NCI-H345 treated with DMSO at 0.1 percent for 48 hours (cell line): ENCODE data around the gene ACSM5.
"Not testable (repeated sequence)": the region's sequence is repeated elsewhere in the genome, so short reads cannot be mapped to it uniquely, and the experiment has no call there.

Source experiments
- DNase-seq: peaks from one replicate; lab custom pipeline; 2025; ENCODE audit not compliant: unreplicated experiment; lab: John Stamatoyannopoulos, UW

Gene ACSM5

GRCh38 chr16:20441859-20442258 lies 32.5 kb downstream of the ACSM5 start:
- DNase-seq = not testable (repeated sequence)

DNA sequence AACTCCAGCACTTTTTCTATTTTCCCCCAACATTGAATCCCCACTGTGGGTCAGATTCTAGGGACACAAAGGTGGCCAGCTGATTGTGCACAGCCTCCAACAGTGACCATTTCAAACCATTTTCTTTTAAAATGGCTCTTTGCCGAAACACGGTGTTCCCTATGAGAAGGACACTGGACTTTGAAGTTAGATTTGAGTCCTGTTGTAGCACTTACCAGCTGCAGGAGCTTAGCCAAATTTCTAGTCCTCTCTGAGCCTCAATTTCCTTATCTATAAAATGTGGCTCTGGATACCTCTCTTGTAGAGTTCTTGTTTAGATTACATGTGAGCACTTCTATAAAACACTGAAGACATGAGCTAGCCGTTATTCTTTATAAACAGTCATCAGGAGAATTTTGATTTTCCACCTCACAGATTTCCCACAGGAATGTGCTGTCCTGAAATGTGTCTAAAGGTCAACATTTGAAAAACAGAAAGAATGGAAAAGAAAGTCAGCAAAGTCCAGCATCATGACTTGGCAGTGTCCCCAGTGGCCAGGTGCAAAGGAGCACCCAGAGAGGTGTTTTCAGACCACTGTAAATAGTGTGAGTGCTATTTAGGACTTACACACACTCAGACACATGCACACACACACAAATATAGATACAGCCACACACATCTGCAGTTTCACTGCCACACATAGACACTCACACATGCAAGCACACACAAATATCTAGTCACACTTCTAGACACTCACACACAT lies 37.5 kb downstream of the ACSM5 start:
- DNase-seq = not testable (repeated sequence)

DNA sequence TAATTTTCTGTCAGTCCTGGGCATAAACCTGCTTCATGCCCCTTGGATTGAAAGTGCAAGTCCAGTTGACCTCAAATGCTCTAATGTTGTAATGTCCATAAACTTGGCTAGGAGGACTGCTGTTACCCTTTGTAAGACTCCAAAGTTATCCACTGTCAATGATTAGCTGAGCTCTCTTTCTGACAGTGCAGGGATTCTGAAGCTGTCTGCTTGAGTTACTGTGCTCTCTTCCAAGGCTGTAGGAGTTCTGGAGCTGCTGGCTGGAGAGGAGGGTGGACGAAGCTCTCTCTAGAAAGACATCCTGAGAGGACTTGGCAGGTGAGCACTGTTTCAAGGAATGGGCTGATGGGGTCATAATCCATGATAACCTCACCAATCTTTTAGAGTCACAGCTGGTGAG lies 42.0 kb downstream of the ACSM5 start, which contains the start of gene ACSM2A:
ACSM2A (plus strand) TSS at position 158 of the 400 bp plus-strand sequence. CDS start 8,594 bp downstream, outside the sequence.
- DNase-seq = not testable (repeated sequence)

GRCh38 chr16:20453633-20454032 lies 44.3 kb downstream of the ACSM5 start:
- not testable (repeated sequence) for DNase-seq

DNA sequence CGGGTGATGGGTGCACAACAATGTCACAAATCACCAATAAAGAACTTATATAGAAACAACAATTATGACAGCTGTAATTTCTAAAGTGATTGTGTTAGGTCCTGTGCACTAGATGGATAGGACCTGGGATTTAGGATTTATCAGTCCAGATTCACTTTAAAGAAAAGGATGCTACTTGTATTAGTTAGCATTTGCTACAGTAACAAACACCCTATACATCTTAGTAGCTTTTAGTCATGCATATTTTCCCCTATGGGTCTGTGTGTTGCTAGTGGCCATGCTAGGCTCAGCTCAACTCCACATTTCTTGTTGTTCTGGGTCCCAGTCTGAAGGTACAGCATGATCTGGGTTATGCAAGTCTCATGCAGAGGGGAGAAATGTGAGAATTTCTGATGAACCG lies 49.9 kb downstream of the ACSM5 start:
- not testable (repeated sequence) for DNase-seq

- not testable (repeated sequence) for DNase-seq
Measured at GRCh38 chr16:20460313-20460712, 51.0 kb downstream of the ACSM5 start.

- DNase-seq = not testable (repeated sequence)
Measured at GRCh38 chr16:20468954-20469353, 59.6 kb downstream of the ACSM5 start.

GRCh38 chr16:20469930-20470329 lies 60.6 kb downstream of the ACSM5 start:
- not testable (repeated sequence) for DNase-seq

- DNase-seq = not testable (repeated sequence)
Measured at GRCh38 chr16:20470732-20471131, 61.4 kb downstream of the ACSM5 start.

GRCh38 chr16:20477188-20477744 lies 67.9 kb downstream of the ACSM5 start:
- not testable (repeated sequence) for DNase-seq

GRCh38 chr16:20483989-20484388 lies 74.7 kb downstream of the ACSM5 start:
- not testable (repeated sequence) for DNase-seq

DNA sequence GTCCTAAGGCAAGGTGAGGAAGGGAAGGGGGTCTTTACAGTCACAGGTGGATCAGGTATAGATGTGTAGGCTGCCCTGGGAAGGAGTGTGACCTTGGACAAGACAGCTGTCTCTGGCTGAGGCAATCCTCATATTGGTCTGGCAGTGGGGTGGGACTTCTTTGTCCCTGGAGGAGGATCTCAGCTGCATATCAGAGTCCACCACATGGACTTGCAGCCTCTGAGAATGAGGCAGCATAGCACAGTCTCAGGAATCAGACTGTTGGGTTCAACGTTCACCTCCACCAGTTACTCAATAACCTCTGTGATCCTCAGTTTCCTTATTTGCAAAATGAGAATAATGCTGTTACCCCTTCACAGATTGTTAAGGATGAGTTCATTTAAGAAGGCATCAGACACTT lies 75.4 kb downstream of the ACSM5 start:
- DNase-seq = no peak

DNA sequence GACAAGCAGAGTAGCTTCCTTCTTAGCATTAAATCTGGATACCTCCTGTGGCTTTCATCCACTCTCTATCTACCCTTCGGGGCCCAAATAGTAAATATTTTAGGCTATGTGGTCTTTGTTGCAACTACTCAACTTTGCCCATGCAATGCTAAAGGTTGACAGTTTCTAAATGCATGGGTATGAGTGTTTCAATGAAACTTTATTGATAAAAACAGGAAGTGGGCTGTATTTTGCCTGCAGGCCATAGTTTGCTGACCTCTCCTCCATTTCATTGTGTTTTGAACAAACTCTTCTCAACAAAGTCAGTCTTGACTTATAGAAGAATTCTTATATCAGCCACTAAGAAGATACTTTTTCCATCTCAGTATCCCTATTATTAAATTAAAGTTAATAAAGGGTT lies 76.1 kb downstream of the ACSM5 start:
- no peak for DNase-seq
